GM18505 (cell line): Measurements from ENCODE around the gene DLG2.
"Not testable (repeated sequence)": the region's sequence is repeated elsewhere in the genome, so short reads cannot be mapped to it uniquely, and the experiment has no call there.

Experiments used
- ATAC-seq: cut with Tn5 transposase; IDR thresholded peaks from one replicate; pipeline ENCODE4 v1.9.1; 2021; ENCODE audit not compliant: unreplicated experiment
- POLR2A ChIP-seq: IDR thresholded peaks from 4 replicates; pipeline ENCODE4 v1.6.1; 2011; ENCODE audit warnings: borderline replicate concordance; ENCODE audit not compliant: insufficient read depth, insufficient read length; ENCODE audit errors: extremely low read depth

DLG2 gene

DNA sequence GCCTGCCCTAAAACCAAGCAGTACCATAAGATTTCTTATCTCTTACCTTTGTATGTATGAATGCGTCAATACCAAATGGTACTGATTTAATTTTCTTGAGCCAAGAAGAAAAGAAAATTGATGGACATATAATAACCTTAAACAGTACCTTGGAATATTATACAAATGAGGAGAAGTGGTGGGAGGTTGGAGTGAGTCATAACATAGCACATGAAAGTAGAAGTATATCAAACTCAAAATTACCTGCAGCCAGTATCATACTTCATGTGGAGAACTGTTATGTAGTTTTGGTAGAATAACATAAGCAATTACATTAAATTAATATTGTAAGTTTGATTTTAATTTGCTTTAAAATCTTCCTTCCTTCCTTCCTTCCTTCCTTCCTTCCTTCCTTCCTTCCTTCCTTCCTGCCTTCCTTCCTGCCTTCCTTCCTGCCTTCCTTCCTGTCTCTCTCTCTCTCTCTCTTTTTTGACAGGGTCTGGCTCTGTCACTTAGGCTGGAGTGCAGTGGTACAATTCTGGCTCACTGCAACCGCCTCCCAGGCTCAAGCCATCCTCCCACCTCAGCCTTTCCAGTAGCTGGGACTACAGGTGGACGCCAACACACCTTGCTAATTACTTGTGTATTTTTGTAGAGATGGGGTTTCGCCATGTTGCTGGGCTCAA is 1880.1 kb downstream of the DLG2 start:
- no peak for ATAC-seq
- no peak for TF ChIP-seq POLR2A

DNA sequence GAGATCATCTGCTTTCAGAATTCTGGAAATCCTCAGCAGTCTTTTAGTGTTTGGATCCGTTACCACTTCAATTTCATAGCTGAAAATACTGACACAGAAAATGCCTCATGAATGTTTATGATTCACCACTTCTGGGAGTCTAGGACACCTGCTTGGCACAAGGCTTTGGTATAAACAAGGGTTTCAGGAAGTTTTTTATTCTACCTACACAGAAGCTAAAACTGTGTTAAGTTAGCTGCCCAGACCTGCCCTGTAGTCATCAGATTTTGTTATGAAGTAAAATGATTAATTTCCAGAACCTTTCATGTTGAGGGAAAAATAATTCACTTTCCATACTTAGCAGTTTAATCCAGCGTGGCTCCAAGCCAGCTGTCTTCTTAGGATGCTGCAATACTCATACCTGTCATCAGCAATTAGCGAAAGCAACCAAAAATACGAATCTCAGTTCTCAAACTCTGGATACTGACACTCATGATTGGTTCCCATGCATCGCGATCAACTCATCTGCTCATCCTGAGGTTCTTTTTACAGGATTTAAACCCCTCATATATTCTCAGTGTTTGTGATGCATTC is 1882.4 kb downstream of the DLG2 start:
- ATAC-seq: no peak
- no peak for TF ChIP-seq POLR2A

DNA sequence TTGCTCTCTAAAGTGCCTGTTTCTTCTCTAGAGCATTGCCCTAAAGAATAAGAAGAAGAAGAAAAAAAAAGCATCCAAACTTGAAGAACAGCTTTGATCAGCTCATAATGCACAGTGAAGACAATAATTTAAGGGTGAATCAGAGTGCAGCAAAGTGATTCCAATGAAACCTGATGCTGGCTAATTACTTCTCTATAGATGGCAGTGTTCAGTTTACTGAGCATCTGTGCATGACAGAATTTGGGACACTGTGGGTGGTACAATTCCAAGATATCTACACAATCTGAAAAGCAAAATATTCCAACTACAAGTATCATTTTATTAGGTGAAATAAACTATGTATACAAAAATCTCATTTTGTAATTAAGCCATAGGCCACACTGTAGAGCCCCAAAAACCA is 1890.5 kb downstream of the DLG2 start:
- TF ChIP-seq POLR2A: no peak
- ATAC-seq: no peak

DNA sequence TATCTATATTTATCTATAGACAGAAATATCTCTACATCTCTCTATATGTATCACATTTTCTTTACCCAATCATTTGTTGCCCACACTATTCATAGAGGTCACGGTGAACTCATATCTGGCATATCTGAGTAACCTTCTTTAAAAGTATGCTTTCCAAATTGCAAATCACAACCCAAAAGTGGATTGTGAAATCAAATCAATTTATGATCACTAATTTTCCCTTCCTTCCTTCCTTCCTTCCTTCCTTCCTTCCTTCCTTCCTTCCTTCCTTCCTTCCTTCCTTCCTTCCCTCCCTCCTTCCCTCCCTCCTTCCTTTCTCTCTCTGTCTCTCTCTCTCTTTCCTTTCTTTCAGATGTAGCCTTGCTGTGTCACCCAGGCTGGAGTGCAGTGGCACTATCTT is 1893.0 kb downstream of the DLG2 start:
- no peak for TF ChIP-seq POLR2A
- no peak for ATAC-seq

DNA sequence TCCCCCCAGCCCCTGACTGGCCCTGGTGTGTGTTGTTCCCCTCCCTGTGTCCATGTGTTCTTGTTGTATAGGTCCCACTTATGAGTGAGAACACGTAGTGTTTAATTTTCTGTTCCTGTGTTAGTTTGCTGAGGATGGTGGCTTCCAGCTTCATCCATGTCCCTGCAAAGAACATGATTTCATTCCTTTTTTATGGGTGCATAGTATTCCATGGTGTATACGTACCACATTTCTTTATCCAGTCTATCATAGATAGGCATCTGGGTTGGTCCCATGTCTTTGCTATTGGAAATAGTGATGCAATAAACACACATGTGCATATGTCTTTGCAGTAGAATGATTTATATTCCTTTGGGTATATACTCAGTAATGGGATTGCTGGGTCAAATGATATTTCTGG is 1895.9 kb downstream of the DLG2 start:
- ATAC-seq: not testable (repeated sequence)

DNA sequence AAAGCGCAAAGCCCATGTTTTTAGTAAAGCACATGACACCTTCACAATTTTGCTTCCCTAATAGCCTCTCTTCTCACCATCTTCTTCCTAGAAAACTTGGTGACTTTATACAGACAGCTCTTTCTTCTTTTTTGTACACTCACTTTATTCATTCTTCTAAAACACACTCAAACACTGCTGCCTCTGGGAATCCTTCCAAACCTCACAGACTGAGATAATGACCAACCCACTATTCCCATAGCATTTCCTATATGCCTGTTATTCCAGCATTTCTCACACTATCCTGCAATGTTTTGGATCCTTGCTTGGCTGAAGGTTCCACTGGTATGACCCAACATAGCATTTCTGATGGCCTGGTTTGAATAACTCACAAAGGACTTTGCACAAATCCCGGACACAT is 1898.9 kb downstream of the DLG2 start:
- no peak for TF ChIP-seq POLR2A
- ATAC-seq: no peak

DNA sequence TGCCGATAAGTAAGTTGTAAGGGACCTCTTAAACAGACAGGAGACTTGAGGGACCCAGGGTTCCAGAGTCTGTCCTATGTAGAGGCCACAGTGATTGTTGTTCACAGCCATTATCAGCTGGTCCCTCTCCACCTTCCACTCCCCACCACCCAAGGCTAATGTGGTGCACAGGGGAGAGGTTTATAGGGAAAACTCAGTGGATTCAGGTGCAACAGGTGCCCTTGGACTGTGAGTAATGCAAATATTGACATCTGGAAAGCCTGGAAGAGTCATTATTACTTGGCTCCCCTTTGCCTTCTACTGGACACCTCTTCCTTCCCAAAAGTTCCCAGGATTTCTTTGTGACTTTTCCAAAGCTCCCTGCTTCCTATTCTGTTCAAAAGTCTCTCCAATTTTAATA is 1899.9 kb downstream of the DLG2 start:
- no peak for TF ChIP-seq POLR2A
- ATAC-seq: no peak

DNA sequence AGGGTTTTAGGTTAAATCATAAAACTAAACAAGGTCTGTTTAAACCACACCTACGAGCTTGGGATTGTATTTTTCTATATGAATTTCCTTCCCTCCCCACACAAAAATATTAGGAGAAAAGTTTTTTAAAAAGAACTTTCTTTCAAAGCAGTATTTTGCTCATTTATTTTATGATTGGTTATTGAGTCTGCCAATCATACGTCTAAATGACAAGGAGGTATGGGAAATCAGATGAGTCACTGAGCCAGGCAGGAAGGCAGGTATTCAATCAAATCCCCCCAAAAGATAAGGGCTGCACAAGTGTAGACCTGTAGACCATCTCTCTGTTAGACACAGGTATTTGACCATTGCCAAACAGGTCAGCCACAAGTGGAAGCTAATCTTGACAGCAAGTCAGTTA is 1900.8 kb downstream of the DLG2 start:
- TF ChIP-seq POLR2A: no peak
- no peak for ATAC-seq

DNA sequence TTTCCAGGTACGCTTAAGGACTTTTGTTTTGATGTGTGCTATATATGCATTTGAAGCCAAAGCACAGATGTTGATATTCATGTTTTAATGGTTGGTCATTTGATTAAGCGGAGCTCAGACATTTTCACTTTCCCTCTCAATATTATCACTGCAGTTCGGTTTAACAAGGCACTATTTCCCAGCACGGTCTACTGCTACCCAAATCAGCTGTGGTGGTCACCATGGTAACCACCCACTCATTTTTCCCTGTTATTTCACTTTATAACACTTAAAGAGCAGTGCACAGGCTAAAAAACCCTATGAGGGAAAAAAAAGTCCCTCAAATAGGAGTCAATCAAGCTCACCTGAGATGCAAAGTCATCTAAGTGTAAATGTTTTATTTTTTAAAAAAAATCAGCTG is 1901.4 kb downstream of the DLG2 start:
- ATAC-seq: peak; percentile 60
- TF ChIP-seq POLR2A: no peak

DNA sequence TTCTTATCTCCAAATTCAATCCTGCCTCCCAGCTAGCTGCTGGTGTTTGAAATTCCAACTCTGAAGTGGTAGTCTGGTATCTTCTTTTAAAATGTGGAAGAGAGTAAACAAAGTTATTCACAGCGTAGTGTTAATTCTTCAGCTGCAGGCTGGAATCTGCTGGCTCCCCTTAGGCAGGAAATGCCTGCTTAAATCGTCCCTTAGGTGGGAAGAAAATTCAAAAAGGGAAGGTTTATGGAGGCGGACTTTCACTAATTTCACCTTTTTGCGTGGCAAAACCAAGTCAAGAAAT is 1901.9 kb downstream of the DLG2 start:
- no peak for TF ChIP-seq POLR2A
- no peak for ATAC-seq

DNA sequence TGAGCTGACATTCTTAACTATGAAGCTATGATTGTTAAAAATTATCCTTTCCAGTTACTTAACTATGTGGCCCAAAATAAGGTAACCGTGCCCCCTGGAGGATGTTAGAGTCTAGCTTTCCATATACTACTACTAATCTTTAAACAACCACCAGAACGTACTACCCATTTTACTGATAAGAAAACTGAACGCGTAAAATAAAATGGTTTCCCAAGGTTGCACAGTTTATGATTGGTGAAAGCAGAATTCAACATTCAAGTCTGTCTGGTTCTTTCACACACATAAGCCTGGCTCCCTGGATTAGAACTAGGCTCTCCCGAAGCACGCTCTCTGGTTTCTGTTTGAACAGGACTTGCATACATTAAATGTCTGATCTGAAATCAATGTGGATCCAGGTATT is 1903.1 kb downstream of the DLG2 start:
- TF ChIP-seq POLR2A: no peak
- ATAC-seq: no peak

DNA sequence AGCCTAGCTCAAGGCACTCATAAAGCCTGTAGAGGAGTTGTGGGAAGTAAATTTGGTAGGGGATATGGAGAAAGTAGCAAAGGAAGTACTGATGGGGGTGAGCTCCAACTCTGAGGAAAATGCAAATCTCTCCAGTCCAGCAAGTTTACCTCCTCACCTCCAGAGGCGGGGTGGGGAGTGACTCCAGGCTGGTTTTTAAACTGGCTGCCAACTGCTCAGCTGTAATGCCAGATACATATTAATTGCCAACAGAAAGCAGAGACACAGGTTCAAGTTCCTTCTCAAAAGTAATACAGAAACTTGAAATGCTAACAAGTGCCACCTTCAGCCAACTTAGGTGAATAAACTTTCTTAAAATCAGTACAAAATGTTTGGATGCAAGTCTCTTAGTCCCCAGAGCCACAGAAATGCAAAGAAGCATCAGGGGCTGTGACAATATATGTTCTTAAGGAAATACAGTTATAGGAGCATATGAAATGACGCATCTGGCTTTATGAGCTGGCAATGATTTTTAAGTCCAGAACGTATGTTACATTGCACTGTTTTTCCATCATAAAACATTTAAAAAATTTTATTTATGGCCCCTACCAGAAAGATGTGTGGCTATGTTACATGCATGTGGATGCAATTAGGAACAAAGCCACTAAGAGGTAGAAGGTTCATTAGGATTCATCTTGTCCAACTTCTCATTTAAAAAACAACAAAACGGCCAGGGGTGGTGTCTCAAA is 1904.6 kb downstream of the DLG2 start:
- no peak for TF ChIP-seq POLR2A
- ATAC-seq: no peak

DNA sequence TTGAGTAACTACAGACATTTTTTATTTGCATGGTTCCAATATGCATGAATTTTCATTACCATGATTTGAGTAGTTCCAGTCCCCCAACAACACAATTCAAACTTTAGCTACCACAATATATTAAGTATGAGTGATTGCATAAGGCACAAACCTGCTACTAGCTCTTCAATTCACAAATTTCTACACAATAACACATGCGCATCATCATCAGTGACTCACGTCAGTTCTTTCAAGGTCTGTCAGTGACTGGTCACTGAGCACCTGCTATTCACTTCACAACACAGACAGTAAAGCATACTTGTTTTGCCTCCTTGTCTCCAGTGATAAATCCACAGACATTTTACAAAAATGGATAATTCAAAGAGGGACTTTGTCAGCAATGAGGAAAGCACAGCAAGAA is 1905.9 kb downstream of the DLG2 start:
- ATAC-seq: no peak
- TF ChIP-seq POLR2A: no peak

DNA sequence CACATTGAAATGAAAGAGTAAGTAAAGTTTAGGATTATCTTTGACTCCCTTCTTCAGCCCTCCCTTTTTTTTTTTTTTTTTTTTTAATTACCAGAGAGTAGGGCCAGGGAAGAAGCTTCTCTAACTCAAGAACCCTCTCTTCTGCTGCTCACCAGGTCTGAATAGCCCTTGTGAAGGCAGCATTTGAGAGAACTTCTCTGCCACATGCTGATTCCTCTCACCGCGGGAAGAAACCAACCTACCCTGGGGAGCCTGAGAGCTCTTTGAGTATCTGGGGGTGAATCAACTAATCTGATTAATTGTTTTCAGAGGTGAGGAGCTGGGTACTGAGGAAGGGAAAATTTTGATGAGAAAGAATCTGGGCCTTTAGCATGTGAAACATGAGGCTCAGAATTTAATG is 1906.5 kb downstream of the DLG2 start:
- no peak for TF ChIP-seq POLR2A
- ATAC-seq: no peak
